GM19397 (cell line): ENCODE results near the gene EML4.
A peak's percentile ranks its signal among the peaks of the same experiment; 100 is the strongest.

ENCODE experiments used
- ATAC-seq: cut with Tn5 transposase; IDR thresholded peaks from one replicate; pipeline ENCODE4 v1.9.1; 2021; ENCODE audit warnings: mild to moderate bottlenecking, moderate library complexity; ENCODE audit not compliant: unreplicated experiment

EML4 gene

GRCh38 chr2:42296226-42296625, 127.1 kb downstream of the EML4 start:
- peak; percentile 52 for ATAC-seq

- no peak for ATAC-seq
Observed at GRCh38 chr2:42297322-42297936, 128.3 kb downstream of the EML4 start.

GRCh38 chr2:42298132-42298531, 129.0 kb downstream of the EML4 start:
- no peak for ATAC-seq

GRCh38 chr2:42298996-42299754, 130.0 kb downstream of the EML4 start:
- no peak for ATAC-seq

DNA sequence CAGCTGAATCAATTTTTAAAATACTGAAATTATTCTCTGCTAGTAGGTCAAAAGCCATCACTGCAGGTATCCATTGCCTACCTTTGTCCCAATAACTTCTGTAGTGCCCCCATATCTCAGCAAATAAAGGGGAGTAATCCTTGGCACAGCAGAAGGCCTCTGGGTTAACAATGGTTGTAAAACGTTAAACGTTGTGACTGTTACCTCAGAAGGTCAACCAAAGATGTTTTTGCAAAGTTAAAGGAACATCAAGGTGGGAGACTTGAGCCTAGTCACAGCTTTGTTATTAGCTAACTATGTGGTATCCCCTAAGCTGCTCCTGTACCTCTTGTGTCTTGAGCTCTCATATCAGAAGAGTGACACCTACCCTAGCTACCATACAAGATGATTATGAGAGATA, 131.4 kb downstream of the EML4 start:
- ATAC-seq, result no peak

DNA sequence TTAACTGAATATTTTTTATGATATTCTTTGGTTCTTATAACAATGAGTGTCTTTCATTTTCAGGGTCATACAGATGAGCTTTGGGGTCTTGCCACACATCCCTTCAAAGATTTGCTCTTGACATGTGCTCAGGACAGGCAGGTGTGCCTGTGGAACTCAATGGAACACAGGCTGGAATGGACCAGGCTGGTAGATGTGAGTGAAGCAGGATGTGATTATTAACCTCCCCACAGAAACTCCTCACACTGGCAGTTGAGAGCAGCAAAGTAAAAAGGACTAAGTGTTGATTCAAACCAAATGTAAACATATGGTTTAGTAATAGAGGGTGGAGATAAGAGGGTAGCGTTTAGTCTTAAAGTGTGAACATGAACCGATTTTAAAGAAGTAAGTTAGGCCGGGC, 134.1 kb downstream of the EML4 start:
- no peak for ATAC-seq

DNA sequence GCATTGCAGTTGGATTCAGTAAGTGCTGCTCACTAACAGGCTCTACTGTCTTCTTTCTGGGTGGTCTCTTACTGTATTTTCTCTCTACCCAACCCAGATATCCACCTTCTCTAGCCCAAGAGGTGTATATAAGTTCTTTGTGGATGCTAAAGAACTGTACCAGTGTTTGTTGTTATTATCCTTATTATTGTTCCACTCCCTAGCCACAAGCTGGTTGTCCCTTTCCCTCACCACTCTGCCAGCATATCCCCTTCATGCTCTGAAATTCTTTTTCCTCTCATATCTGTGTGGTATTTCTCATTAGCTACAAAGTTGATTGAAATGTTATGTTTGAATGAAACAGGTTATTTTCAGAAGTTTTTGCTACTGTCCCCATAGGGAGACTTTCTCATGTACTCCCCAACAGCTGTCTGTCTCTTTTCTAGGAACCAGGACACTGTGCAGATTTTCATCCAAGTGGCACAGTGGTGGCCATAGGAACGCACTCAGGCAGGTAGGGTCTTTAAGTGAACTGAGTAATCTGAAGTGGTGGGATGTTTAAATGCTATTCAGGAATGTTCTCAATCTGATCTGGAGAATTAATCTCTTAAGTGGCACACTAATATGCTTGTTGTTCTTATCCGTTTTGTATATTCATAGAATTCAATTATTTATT, 135.0 kb downstream of the EML4 start:
- no peak for ATAC-seq

DNA sequence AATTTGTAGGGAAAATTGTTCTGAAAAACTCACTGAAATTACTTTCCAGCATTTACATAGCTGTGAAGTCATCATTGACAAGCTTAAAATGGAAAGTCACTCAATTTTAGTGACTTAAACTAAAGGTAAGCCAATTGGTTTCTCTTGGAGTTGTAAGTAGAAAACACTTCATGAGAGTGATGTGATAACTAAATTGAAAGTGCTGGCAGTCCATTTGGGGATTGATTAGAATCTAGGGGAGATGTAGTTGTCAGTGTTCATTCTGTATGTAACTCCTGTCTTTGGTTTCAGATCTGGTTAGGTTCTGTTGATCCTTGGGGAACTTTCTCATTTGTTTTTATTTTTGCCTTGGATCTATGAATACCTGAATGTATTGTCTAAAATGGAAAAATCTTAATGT, 138.0 kb downstream of the EML4 start:
- ATAC-seq, result no peak

GRCh38 chr2:42309366-42309765, 140.2 kb downstream of the EML4 start:
- no peak for ATAC-seq

- no peak for ATAC-seq
Observed at GRCh38 chr2:42310007-42310515, 140.9 kb downstream of the EML4 start.

- no peak for ATAC-seq
Observed at GRCh38 chr2:42312106-42312505, 143.0 kb downstream of the EML4 start.

GRCh38 chr2:42314892-42315468, 145.8 kb downstream of the EML4 start:
- ATAC-seq, result no peak

- ATAC-seq, result no peak
Observed at GRCh38 chr2:42315844-42316470, 146.8 kb downstream of the EML4 start.

GRCh38 chr2:42316910-42317309, 147.8 kb downstream of the EML4 start:
- no peak for ATAC-seq

- ATAC-seq, result no peak
Observed at GRCh38 chr2:42317486-42317885, 148.3 kb downstream of the EML4 start.

DNA sequence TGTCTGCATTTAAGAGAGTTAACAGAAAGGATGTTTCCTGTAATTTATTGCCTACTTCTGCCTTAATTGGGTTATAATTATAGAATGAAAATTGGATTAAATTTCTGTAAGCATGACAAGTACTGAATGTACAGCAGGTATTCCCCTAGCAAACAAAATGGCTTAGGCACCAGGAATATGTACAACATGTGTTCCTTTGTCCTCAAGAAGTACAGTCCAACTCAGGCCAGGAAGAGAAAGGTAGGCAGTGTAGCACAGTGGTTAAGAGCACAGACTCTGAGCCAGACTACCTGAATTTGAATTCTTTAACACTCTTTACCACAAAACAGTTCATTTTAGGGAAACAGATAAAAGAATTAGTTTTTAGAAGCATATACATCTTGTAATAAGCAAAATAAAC, 148.8 kb downstream of the EML4 start:
- ATAC-seq, result no peak

DNA sequence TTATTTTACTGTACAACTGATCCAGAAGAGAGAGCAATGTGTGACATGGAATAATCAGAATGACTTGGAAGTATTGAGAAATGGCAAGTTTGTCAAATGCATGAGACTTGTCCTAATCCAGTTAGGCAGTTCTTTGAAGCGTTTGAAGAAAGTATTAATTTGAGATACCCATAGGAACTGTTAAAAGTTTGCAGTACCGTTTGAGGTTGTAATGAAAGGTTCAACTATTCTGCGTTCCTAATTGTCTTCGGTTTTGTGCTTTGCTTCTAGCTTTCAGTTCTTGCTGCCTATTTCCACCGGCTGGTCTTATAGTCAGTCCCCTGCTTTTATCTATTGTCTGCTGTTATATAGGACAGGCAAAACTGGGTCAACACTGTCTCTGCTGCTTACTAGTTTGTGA, 150.1 kb downstream of the EML4 start:
- ATAC-seq, result no peak

GRCh38 chr2:42321452-42322064, 152.4 kb downstream of the EML4 start:
- no peak for ATAC-seq

- ATAC-seq, result no peak
Observed at GRCh38 chr2:42324244-42324643, 155.1 kb downstream of the EML4 start.

DNA sequence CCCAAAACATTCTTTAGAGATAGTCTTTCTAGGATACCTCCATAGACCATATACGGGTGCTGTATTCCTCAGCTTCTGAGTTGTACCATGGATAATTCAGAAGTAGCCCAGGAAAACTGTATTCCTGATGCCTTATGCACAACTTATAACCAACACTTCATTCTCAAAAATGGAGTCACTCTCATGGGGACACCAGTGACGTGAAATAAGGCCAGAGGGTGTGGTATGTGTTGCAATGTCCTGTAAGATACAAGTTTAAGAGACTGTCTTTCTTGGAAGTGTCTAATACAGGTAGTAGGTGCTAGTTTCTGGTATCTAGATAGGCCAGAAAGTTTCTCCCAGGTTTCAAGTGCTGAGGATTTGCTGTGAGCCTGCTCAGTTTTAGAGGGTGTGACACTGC, 155.8 kb downstream of the EML4 start:
- no peak for ATAC-seq

DNA sequence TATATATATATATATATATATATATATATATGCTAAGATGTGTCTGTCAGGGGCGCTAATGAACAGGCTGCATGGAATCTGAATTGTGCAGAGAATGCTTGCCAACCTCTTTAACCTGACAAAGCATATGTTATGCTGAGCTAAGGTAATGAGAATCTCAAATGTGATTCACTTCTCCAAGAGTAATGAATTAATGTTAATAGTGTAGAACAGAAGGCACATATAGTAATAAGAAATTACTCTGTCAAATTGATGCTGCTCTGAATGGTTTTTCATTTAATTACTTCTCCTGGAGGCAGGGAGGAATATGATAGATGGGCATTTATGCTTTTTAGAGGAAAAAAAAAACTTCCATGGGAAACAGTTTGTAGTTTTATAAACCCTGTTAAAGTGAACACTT, 156.5 kb downstream of the EML4 start:
- no peak for ATAC-seq
